MM.1S (cell line): ENCODE data around the gene KCND3.

Experiments
- DNase-seq: peaks from one replicate; pipeline ENCODE4 v3.0.0-alpha.2; 2015
- H2AFZ ChIP-seq: fragments of 300-600 bp; sonication (generic); 2 replicates; pipeline ENCODE4 v1.6.0; 2016; ENCODE audit warnings: antibody characterized with exemption, low read length
- H3F3A ChIP-seq: fragments of 300-600 bp; sonication (generic); 2 replicates; pipeline ENCODE4 v1.6.1; 2016; ENCODE audit warnings: mild to moderate bottlenecking, antibody characterized with exemption, low read length, moderate library complexity, mixed read lengths; ENCODE audit not compliant: insufficient read depth
- H3K27ac ChIP-seq: fragments of 300-600 bp; sonication (generic); 2 replicates; pipeline ENCODE4 v1.5.1; 2016; ENCODE audit warnings: mild to moderate bottlenecking, low read length
- H3K27me3 ChIP-seq: fragments of 300-600 bp; sonication (generic); replicated peaks from 2 replicates; pipeline ENCODE4 v1.6.0; 2016; ENCODE audit warnings: low read length; ENCODE audit not compliant: insufficient read depth
- H3K36me3 ChIP-seq: fragments of 300-600 bp; sonication (generic); replicated peaks from 2 replicates; pipeline ENCODE4 v1.6.1; 2016; ENCODE audit warnings: mild to moderate bottlenecking, low read length, mixed read lengths; ENCODE audit not compliant: insufficient read depth
- H3K4me1 ChIP-seq: fragments of 300-600 bp; sonication (generic); 2 replicates; pipeline ENCODE4 v1.6.1; 2016; ENCODE audit warnings: low read length, mixed read lengths
- H3K4me2 ChIP-seq: fragments of 300-600 bp; sonication (generic); 2 replicates; pipeline ENCODE4 v1.6.0; 2016; ENCODE audit warnings: low read depth, low read length
- H3K4me3 ChIP-seq: fragments of 300-600 bp; sonication (generic); 2 replicates; pipeline ENCODE4 v1.5.1; 2016; ENCODE audit warnings: low read length, mixed read lengths
- H3K79me2 ChIP-seq: fragments of 300-600 bp; sonication (generic); 2 replicates; pipeline ENCODE4 v1.6.1; 2016; ENCODE audit warnings: mixed run types, low read length, mixed read lengths
- H3K9ac ChIP-seq: fragments of 300-600 bp; sonication (generic); 2 replicates; pipeline ENCODE4 v1.6.1; 2016; ENCODE audit warnings: low read length, mixed read lengths
- H3K9me2 ChIP-seq: fragments of 300-600 bp; sonication (generic); replicated peaks from 2 replicates; pipeline ENCODE4 v1.6.1; 2016; ENCODE audit warnings: mild to moderate bottlenecking, low read length, mixed read lengths; ENCODE audit not compliant: insufficient read depth
- H3K9me3 ChIP-seq: fragments of 300-600 bp; sonication (generic); replicated peaks from 2 replicates; pipeline ENCODE4 v1.6.1; 2016; ENCODE audit warnings: mild to moderate bottlenecking, low read length, mixed read lengths; ENCODE audit not compliant: insufficient read depth
- H4K20me1 ChIP-seq: fragments of 300-600 bp; sonication (generic); 2 replicates; pipeline ENCODE4 v1.6.1; 2016; ENCODE audit warnings: mild to moderate bottlenecking, low read length, moderate library complexity, mixed read lengths; ENCODE audit not compliant: insufficient read depth
- CTCF ChIP-seq: fragments of 300-600 bp; sonication (generic); IDR thresholded peaks from 2 replicates; pipeline ENCODE4 v1.5.1; 2016; ENCODE audit warnings: antibody characterized with exemption, low read length, mixed read lengths
- EZH2 ChIP-seq: fragments of 300-600 bp; sonication (generic); optimal IDR thresholded peaks from 2 replicates; pipeline ENCODE3; 2017; ENCODE audit warnings: low read depth, mild to moderate bottlenecking, antibody characterized with exemption, low read length, mixed read lengths
- EZH2phosphoT487 ChIP-seq: fragments of 300-600 bp; sonication (generic); IDR thresholded peaks from 2 replicates; pipeline ENCODE4 v1.6.1; 2018; ENCODE audit warnings: antibody characterized with exemption, low read length

KCND3 gene

DNA sequence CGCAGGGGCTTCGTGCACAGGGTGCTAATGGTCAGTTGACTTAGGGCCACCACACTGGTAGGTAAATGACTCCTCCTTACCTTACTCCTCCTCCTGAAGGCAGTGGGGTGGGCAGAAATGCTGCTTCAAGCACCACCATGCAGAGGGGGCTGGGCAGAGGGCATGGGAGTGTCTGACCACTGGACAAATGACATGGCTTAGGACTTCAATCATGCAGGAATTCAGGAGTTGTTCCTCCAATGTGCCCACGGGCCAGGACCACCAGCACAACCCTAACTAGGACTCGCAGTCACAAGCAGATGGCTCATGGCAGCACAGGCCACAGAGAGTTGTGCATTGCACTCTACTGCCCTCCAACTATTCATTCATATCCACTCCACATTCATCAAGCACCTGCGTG lies 65.7 kb downstream of the KCND3 start:
- no peak overlapping the region for H3K27ac ChIP-seq
- no peaks in the 10 kb centered on the region for H4K20me1 ChIP-seq
- no peaks in the 10 kb centered on the region for H3K4me1 ChIP-seq
- H3K79me2 ChIP-seq = no peaks in the 10 kb centered on the region
- no peaks in the 10 kb centered on the region for H3K9me3 ChIP-seq
- no peaks in the 10 kb centered on the region for H3K27me3 ChIP-seq
- no peak overlapping the region for H3K4me3 ChIP-seq
- no peaks in the 10 kb centered on the region for H3F3A ChIP-seq
- DNase-seq = no peak
- no peaks in the 10 kb centered on the region for H3K9me2 ChIP-seq
- H3K4me2 ChIP-seq = no peak overlapping the region
- no peak overlapping the region for H2AFZ ChIP-seq
- H3K36me3 ChIP-seq = no peaks in the 10 kb centered on the region
- H3K9ac ChIP-seq = no peak overlapping the region
- TF ChIP-seq CTCF (no peak), EZH2phosphoT487 (no peak), EZH2 (no peak)

DNA sequence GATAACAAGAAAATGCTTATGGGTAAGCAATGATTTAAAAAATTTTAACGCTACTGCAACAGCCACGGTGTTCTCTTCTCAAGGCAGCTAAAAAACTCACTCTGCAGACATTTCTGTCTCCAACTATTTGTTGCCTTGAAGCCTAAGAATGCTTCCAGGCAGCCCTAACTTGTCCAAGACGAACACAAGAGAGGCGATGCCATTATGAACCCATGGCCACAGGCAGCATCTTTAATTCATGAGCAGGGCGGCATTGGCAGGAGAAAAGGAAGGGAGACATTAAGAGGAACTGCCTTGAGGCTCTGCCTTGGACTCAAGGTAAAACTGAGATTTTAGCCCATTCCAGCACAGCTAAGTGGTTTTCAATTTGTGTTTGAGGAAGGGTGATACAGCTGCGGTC lies 67.5 kb downstream of the KCND3 start:
- H3K4me2 ChIP-seq = no peak overlapping the region
- DNase-seq = no peak
- H3K9me2 ChIP-seq = no peaks in the 10 kb centered on the region
- H3K9ac ChIP-seq = no peak overlapping the region
- no peaks in the 10 kb centered on the region for H3K9me3 ChIP-seq
- H3F3A ChIP-seq = no peaks in the 10 kb centered on the region
- no peaks in the 10 kb centered on the region for H3K36me3 ChIP-seq
- H2AFZ ChIP-seq = no peak overlapping the region
- no peak for TF ChIP-seq EZH2phosphoT487
- no peaks in the 10 kb centered on the region for H4K20me1 ChIP-seq
- no peaks in the 10 kb centered on the region for H3K79me2 ChIP-seq
- no peaks in the 10 kb centered on the region for H3K4me1 ChIP-seq
- H3K27ac ChIP-seq = no peak overlapping the region
- H3K27me3 ChIP-seq = no peaks in the 10 kb centered on the region
- H3K4me3 ChIP-seq = no peak overlapping the region

DNA sequence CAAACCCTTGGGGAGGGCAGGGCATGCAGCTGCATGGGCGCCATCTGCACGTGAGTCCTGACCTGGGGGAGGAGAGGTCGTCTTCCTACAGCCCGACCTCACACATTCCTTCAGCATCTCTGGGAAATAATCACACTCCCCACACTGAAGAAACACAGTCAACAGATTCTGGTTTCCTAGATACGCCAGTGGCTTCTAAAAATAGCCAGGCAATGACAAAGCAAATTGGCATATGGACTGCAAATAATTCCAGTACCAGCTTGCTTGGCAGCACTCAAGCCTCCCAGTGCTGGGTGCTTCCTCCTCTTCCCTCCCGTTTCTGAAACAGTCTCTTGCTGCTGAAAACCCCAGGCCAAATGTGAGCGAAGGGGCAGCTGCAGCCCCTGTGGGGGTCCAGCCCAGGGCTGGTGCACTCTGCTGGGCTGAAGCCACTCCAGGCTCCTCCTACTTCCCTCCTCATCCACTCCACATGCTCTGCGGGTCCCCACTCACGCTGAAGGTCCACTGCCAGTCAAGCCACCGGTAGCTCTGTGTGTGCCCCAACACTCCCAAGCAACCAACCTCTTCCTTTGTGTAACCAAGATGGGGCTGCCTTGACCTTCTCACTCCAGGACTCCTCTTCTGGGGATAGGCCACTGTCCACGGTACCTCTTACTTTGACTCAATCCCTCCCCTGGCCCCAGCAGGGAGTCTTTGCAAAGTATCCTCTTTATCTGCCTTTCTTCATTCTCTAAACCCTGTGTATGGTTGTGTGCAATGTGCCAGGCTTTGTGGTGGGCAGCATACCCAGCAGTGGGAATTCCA lies 69.0 kb downstream of the KCND3 start:
- Histone ChIP-seq H3K9me2 (no peaks in the 10 kb centered on the region), H2AFZ (no peak overlapping the region), H4K20me1 (no peaks in the 10 kb centered on the region), H3K4me3 (no peak overlapping the region), H3K4me2 (no peak overlapping the region), H3K27me3 (no peaks in the 10 kb centered on the region), H3K36me3 (no peaks in the 10 kb centered on the region), H3K4me1 (no peaks in the 10 kb centered on the region), H3F3A (no peaks in the 10 kb centered on the region), H3K9me3 (no peaks in the 10 kb centered on the region), H3K79me2 (no peaks in the 10 kb centered on the region), H3K27ac (no peak overlapping the region), H3K9ac (no peak overlapping the region)
- TF ChIP-seq EZH2phosphoT487 (no peak), EZH2 (no peak), CTCF (no peak)
- DNase-seq = no peak

- Histone ChIP-seq H3K79me2 (no peaks in the 10 kb centered on the region), H3K9me3 (no peaks in the 10 kb centered on the region), H3K27me3 (no peaks in the 10 kb centered on the region), H4K20me1 (no peaks in the 10 kb centered on the region), H3K9me2 (no peaks in the 10 kb centered on the region), H3K4me3 (no peak overlapping the region), H3K4me1 (no peaks in the 10 kb centered on the region), H3K27ac (no peak overlapping the region), H3K9ac (no peak overlapping the region), H3F3A (no peaks in the 10 kb centered on the region), H2AFZ (no peak overlapping the region), H3K36me3 (no peaks in the 10 kb centered on the region), H3K4me2 (no peak overlapping the region)
- TF ChIP-seq EZH2 (no peak), EZH2phosphoT487 (no peak), CTCF (no peak)
- DNase-seq = no peak
Measured at GRCh38 chr1:111911776-111912515, 77.5 kb downstream of the KCND3 start.
